GM19467 (cell line): ENCODE results near the gene IGFL3.

Experiments used
- ATAC-seq: cut with Tn5 transposase; IDR thresholded peaks from one replicate; pipeline ENCODE4 v1.9.1; 2021; ENCODE audit warnings: mild to moderate bottlenecking, moderate library complexity; ENCODE audit not compliant: unreplicated experiment

IGFL3 gene

DNA sequence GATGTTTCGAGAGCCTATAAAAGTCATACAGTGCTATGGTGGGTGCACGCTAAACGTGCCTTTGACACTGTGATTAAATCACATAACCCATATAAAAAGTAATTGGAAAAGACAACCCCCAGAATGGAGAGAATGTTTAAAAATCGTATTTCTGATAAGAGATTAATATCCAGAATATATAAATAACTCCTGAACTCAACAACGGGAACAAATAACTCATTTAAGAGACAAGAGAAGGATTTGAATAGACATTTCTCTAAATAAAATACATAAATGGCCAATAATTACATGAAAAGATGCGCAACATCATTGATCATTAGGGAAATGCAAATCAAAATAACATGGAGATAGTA lies 46.7 kb downstream of the IGFL3 start:
- no peak for ATAC-seq

DNA sequence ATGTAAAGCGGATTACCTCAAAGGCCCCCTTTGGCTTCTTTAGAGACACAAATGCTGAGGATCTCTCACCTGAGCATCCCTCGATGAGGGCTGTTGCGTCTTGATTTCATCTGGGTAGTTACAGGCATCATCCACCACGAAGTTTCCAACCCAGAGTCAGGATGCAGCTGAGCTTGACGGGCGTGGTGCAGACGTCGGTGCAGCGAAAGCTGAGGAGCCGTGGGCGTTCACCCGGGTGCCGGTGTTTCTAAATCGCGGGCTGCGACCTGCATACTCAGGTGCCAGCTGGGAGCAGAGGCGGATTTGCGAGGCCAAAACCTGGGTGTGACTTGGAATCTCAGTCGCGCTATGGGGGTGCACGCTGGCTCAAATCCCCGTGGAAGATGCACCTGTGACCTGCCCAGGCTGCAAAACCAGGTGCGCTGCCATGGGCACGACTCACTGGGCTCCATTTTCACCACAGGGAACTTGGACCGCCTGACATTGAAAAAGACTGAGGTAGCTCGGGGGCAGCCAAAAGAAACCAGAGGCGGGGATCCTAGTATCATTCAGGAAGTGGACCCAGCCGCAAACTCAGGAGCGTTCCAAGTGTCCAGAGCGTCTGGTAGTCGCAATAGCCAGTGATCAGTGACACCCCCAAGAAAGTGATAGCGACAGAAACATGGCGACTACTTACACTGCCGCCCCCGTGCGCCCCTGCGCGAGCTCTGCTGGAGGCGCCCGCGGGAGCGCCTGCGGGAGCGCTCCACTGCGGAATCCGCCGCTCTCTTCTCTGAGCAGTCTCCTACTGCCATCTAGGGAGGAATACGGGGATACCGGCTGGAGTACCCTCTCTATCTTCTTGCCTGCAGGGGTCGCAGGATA lies 47.3 kb downstream of the IGFL3 start:
- no peak for ATAC-seq

DNA sequence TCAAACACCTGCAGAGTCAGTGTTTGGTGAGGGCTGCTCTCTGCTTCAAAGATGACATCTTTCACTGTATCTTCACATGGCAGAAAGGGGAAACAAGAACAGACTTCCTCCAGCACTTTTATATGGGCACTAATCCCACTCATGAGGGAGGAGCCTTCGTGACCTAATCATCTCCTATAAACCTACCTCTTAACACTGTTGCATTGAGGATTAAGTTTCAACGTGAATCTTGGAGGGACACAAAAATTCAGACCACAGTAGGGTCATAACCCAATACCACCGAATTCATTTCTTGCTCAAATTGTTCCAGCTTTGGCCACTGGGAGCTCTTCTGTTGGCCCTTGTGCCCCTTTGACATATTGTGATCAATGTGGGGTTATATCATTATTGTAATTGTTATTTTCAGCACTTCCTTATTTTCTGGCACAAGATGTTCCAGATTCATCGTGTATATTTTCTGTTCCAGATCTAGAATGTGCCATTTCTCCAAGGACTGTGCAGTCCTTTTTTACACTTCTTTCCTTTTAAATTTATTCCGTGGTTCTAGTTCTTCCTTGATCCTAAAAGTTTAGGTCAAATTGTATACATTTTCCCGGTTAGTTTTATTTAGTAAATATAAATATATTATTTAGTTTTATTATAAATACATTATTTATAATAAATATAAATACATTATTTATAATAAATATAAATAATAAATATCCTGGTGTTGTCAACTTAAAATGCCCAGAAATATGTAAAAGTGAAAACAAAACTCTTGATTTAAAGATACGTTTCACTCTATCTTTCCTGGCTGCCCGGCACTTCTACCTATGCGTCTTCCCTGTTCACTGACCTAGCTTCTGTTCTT lies 48.2 kb downstream of the IGFL3 start:
- ATAC-seq: no peak

DNA sequence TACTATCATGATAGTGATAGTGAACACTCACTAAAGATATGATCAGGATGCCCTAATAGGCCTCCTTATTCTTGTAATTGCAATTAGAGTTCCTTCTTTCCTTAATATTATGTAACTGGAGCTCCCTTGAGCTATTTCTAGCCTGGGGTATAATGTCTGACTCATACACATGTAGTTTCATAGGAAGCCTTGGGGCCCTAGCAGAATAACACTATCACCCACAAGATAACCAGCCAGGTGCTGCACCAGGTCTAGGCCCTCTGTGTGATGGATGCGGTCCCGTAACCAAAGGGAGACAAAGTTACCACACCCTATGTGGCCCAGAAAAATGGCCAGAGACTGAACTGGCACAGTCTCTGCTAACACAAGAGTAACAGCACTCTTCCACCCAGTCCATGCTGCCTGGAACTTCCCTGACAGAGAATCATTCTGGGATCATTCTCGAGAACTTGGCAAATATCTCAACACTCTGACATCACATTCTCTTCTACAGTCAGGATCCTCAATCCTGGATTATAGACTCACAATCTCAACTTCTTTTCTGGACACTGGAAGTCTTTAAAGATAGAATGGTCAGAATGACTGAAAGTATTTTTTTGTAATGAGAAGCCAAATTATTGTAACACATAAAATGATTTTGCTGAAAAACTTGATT lies 51.1 kb downstream of the IGFL3 start:
- no peak for ATAC-seq
